NCI-H526 (cell line): ENCODE data around the gene KRT81.

Source experiments
- DNase-seq, 2 experiments: peaks; one replicate each; lab custom pipeline; 2025; lab: John Stamatoyannopoulos, UW

KRT81 gene

GRCh38 chr12:52291267-52291935 is at the start of gene KRT81:
Gene KRT81 (minus strand): TSS chr12:52291534. CDS start chr12:52291465, 69 bp downstream.
- no peak for DNase-seq

GRCh38 chr12:52338241-52338960 is 47.1 kb upstream of the KRT81 start:
- no peak for DNase-seq

- no peak for DNase-seq
Measured at GRCh38 chr12:52337054-52337453, 45.7 kb upstream of the KRT81 start.

GRCh38 chr12:52336641-52337040 is 45.3 kb upstream of the KRT81 start:
- no peak for DNase-seq

- no peak for DNase-seq
Measured at GRCh38 chr12:52335598-52336262, 44.4 kb upstream of the KRT81 start.

- DNase-seq: no peak
Measured at GRCh38 chr12:52334185-52334584, 42.9 kb upstream of the KRT81 start.

- DNase-seq: no peak
Measured at GRCh38 chr12:52333321-52333720, 42.0 kb upstream of the KRT81 start.

GRCh38 chr12:52332381-52332780 is 41.0 kb upstream of the KRT81 start:
- no peak for DNase-seq

- DNase-seq: no peak
Measured at GRCh38 chr12:52331833-52332232, 40.5 kb upstream of the KRT81 start.

GRCh38 chr12:52331039-52331438 is 39.7 kb upstream of the KRT81 start:
- DNase-seq: no peak

GRCh38 chr12:52327830-52328500 is 36.6 kb upstream of the KRT81 start:
- no peak for DNase-seq

GRCh38 chr12:52327052-52327829 is 35.9 kb upstream of the KRT81 start:
- peak; percentile 65 to 92 for DNase-seq

GRCh38 chr12:52324153-52324444 is 32.8 kb upstream of the KRT81 start:
- no peak for DNase-seq

GRCh38 chr12:52323416-52324152 is 32.2 kb upstream of the KRT81 start:
- DNase-seq: no peak

- no peak for DNase-seq
Measured at GRCh38 chr12:52323001-52323400, 31.7 kb upstream of the KRT81 start.

- no peak for DNase-seq
Measured at GRCh38 chr12:52322069-52322468, 30.7 kb upstream of the KRT81 start.

- DNase-seq: no peak
Measured at GRCh38 chr12:52321418-52321817, 30.1 kb upstream of the KRT81 start.

- DNase-seq: no peak
Measured at GRCh38 chr12:52320784-52321400, 29.6 kb upstream of the KRT81 start, which contains the start of gene KRT83. Gene KRT83 (minus strand): TSS chr12:52321398. CDS start chr12:52321335, 63 bp downstream.

GRCh38 chr12:52319097-52319496 is 27.8 kb upstream of the KRT81 start:
- peak in 1 of 2 experiments; percentile 36 for DNase-seq

- no peak for DNase-seq
Measured at GRCh38 chr12:52318241-52318990, 27.1 kb upstream of the KRT81 start.
